ENCODE data around the gene NDUFA3. TPM values are rescaled to one million over a fixed set of nuclear protein-coding genes. Genes with fewer than 3 reads are reported as not detected.

Gene NDUFA3
- total RNA-seq, 1 donor from 2014 or later, result 8.0 TPM

GRCh38 chr19:54107876-54108490 lies 5.3 kb downstream of the NDUFA3 start:
- DNase-seq (ENCODE audit: low read depth), result no peak

GRCh38 chr19:54108496-54108895 lies 5.8 kb downstream of the NDUFA3 start:
- DNase-seq (ENCODE audit: low read depth), result no peak

- DNase-seq (ENCODE audit: low read depth), result no peak
Measured at GRCh38 chr19:54109651-54110050, 7.0 kb downstream of the NDUFA3 start.

- peak; percentile 11 for DNase-seq (ENCODE audit: low read depth)
Measured at GRCh38 chr19:54114340-54115108, 11.9 kb downstream of the NDUFA3 start.

- DNase-seq (ENCODE audit: low read depth), result peak; percentile 92
Measured at GRCh38 chr19:54115109-54116063, 12.7 kb downstream of the NDUFA3 start, which contains the start of the genes PRPF31 and TFPT. Gene PRPF31, plus strand, starts transcription at chr19:54115754. Its CDS starts 2,525 bp downstream, at chr19:54118279. Gene TFPT, minus strand, starts transcription at chr19:54115657. Its CDS starts 388 bp downstream, at chr19:54115269.

GRCh38 chr19:54121259-54121658 lies 18.6 kb downstream of the NDUFA3 start:
- no peak for DNase-seq (ENCODE audit: low read depth)

- DNase-seq (ENCODE audit: low read depth), result no peak
Measured at GRCh38 chr19:54123682-54124081, 21.0 kb downstream of the NDUFA3 start.

GRCh38 chr19:54124393-54124792 lies 21.7 kb downstream of the NDUFA3 start:
- no peak for DNase-seq (ENCODE audit: low read depth)

GRCh38 chr19:54125713-54126112 lies 23.1 kb downstream of the NDUFA3 start:
- DNase-seq (ENCODE audit: low read depth), result no peak

- no peak for DNase-seq (ENCODE audit: low read depth)
Measured at GRCh38 chr19:54127688-54128440, 25.2 kb downstream of the NDUFA3 start.

- DNase-seq (ENCODE audit: low read depth), result no peak
Measured at GRCh38 chr19:54128441-54128725, 25.7 kb downstream of the NDUFA3 start.

- DNase-seq (ENCODE audit: low read depth), result no peak
Measured at GRCh38 chr19:54128796-54129616, 26.4 kb downstream of the NDUFA3 start.

- DNase-seq (ENCODE audit: low read depth), result no peak
Measured at GRCh38 chr19:54129617-54129996, 27.0 kb downstream of the NDUFA3 start.

- DNase-seq (ENCODE audit: low read depth), result no peak
Measured at GRCh38 chr19:54133312-54133956, 30.8 kb downstream of the NDUFA3 start.

- no peak for DNase-seq (ENCODE audit: low read depth)
Measured at GRCh38 chr19:54133957-54134590, 31.4 kb downstream of the NDUFA3 start.

- no peak for DNase-seq (ENCODE audit: low read depth)
Measured at GRCh38 chr19:54136086-54136863, 33.6 kb downstream of the NDUFA3 start.

- peak; percentile 100 for DNase-seq (ENCODE audit: low read depth)
Measured at GRCh38 chr19:54136864-54137698, 34.4 kb downstream of the NDUFA3 start.
